ENCODE data around the gene FAM180B. TPM values are rescaled to one million over a fixed set of nuclear protein-coding genes. Genes with fewer than 3 reads are reported as not detected.

Gene FAM180B
- total and polyA plus RNA-seq, 2 of the 4 experiments (the other 2 are of a cell fraction) = not detected

DNA sequence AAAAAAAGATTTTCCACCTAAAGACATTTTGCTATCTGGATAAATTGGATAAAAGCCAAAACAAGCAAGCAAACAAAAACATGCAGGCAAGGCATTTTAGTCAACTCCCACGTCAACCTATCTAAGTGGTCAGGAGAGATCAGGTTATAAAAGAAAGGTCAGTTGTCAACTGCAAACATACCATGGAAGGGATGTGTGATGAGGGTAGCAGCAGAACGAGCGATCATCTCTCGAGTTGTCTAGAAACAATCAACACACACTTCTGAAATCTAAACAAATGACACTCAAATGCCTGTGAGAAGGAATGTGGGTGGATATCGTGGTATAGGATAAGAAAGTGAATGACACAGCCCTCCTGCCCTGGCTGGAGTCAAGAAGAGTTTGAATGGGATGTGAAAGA lies 45.0 kb downstream of the FAM180B start:
- H3K27ac ChIP-seq (ENCODE audit: insufficient read depth, low read length) = no peak overlapping the region
- no peak overlapping the region for H4K8ac ChIP-seq (ENCODE audit: low read depth in 2 of 2, low read length in 2 of 2)
- no peak overlapping the region for H3K4me3 ChIP-seq (ENCODE audit: insufficient read depth, low read depth, low read length)
- ChIA-PET CTCF (no interaction called here), POLR2A (ENCODE audit: unreplicated experiment) (no interaction called here)
- no peak overlapping the region for H4K91ac ChIP-seq (ENCODE audit: insufficient read depth, low read depth, low read length)
- no peaks in the 10 kb centered on the region for H3K9me1 ChIP-seq (ENCODE audit: insufficient read depth, low read length)
- H2BK15ac ChIP-seq (ENCODE audit: low read depth, low read length) = no peak overlapping the region
- H4K5ac ChIP-seq (ENCODE audit: low read depth, low read length) = no peak overlapping the region
- WGBS, 2 experiments (ENCODE audit: extremely low coverage in 2 of 2, insufficient read length in 1 of 2) = no CpG with 5 or more reads among the region's 5 CpGs
- dilution Hi-C loops (cut with HindIII; ENCODE audit: low sequenced_read_pairs, unreplicated experiment) (no loop called here), in situ Hi-C loops (cut with MboI; ENCODE audit: low sequenced_read_pairs) (no loop called here), intact Hi-C loops (cut with micrococcal nuclease) (no loop called here)
- H2BK20ac ChIP-seq (ENCODE audit: low read depth, low read length) = no peak overlapping the region
- TF ChIP-seq POLR2A (IDR thresholded peaks at IDR 0.05; ENCODE audit: low read depth, low read length) (no peak), CTCF (conservative IDR thresholded peaks at IDR 0.05; ENCODE audit: low read depth, low read length) (no peak), FOS (IDR thresholded peaks at IDR 0.05; ENCODE audit: low read depth, low read length) (no peak), CEBPB (IDR thresholded peaks at IDR 0.05; ENCODE audit: low read depth, low read length) (no peak), CHD1 (IDR thresholded peaks at IDR 0.05; ENCODE audit: low read depth, low read length) (no peak), MAZ (IDR thresholded peaks at IDR 0.05; ENCODE audit: borderline replicate concordance, low read depth, low read length) (no peak), RCOR1 (IDR thresholded peaks at IDR 0.05; ENCODE audit: insufficient replicate concordance, low read length) (no peak), RFX5 (IDR thresholded peaks at IDR 0.05; ENCODE audit: low read depth, low read length) (no peak), MAFK (IDR thresholded peaks at IDR 0.05; ENCODE audit: low read depth, low read length) (no peak), SMC3 (IDR thresholded peaks at IDR 0.05; ENCODE audit: low read depth, low read length) (no peak), RAD21 (IDR thresholded peaks at IDR 0.05; ENCODE audit: low read length) (no peak), BHLHE40 (IDR thresholded peaks at IDR 0.05; ENCODE audit: low read depth, low read length) (no peak)
- TF ChIP-seq, protein P1, sequence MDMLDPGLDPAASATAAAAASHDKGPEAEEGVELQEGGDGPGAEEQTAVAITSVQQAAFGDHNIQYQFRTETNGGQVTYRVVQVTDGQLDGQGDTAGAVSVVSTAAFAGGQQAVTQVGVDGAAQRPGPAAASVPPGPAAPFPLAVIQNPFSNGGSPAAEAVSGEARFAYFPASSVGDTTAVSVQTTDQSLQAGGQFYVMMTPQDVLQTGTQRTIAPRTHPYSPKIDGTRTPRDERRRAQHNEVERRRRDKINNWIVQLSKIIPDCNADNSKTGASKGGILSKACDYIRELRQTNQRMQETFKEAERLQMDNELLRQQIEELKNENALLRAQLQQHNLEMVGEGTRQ (IDR thresholded peaks at IDR 0.05; ENCODE audit: low read depth, low read length) = no peak
- TF ChIP-seq, protein P2, sequence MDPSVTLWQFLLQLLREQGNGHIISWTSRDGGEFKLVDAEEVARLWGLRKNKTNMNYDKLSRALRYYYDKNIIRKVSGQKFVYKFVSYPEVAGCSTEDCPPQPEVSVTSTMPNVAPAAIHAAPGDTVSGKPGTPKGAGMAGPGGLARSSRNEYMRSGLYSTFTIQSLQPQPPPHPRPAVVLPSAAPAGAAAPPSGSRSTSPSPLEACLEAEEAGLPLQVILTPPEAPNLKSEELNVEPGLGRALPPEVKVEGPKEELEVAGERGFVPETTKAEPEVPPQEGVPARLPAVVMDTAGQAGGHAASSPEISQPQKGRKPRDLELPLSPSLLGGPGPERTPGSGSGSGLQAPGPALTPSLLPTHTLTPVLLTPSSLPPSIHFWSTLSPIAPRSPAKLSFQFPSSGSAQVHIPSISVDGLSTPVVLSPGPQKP (IDR thresholded peaks at IDR 0.05; ENCODE audit: borderline replicate concordance, low read depth, low read length) = no peak
- no peak overlapping the region for H2AK5ac ChIP-seq (ENCODE audit: low read depth, low read length)
- H3K9ac ChIP-seq (ENCODE audit: low read depth, low read length) = no peak overlapping the region
- no peaks in the 10 kb centered on the region for H3K27me3 ChIP-seq (ENCODE audit: control insufficient read depth, insufficient read depth, low read length)
- H4K20me1 ChIP-seq (ENCODE audit: insufficient read depth, low read length) = no peaks in the 10 kb centered on the region
- H3K9me3 ChIP-seq (ENCODE audit: control insufficient read depth, insufficient read depth, low read length) = no peaks in the 10 kb centered on the region
- no peak overlapping the region for H2AFZ ChIP-seq (replicated peaks; ENCODE audit: low read length, poor library complexity)
- no peak overlapping the region for H3K56ac ChIP-seq (ENCODE audit: extremely low read depth, insufficient read depth, low read length)
- no peak overlapping the region for H3K23ac ChIP-seq (ENCODE audit: low read depth, low read length)
- ATAC-seq (ENCODE audit: low read depth) (peak; percentile 27; the same call in 1 of the 2 replicates), DNase-seq (peak; percentile 19)
- peaks cover 0 to 3% of the 10 kb centered on the region in 2 experiments; a peak in 2 of 4 replicates for H3K79me1 ChIP-seq (ENCODE audit: low read depth in 1 of 2, low read length in 2 of 2)
- H3K4me2 ChIP-seq (ENCODE audit: low read depth, low read length) = no peak overlapping the region
- no peaks in the 10 kb centered on the region for H3K4me1 ChIP-seq (ENCODE audit: control insufficient read depth, insufficient read depth, low read length)
- H3K18ac ChIP-seq (ENCODE audit: low read depth, low read length) = no peak overlapping the region
- H3K14ac ChIP-seq (replicated peaks; ENCODE audit: low read depth, low read length) = no peak overlapping the region
- no peak overlapping the region for H2BK5ac ChIP-seq (ENCODE audit: low read depth, low read length, poor library complexity, severe bottlenecking)
- no peak overlapping the region for H2AK9ac ChIP-seq (replicated peaks; ENCODE audit: low read depth, low read length, poor library complexity)
- no TSS peak for BruUV-seq (replicated peaks)
- H2BK120ac ChIP-seq (ENCODE audit: low read depth, low read length) = no peak overlapping the region
- no peak overlapping the region for H3K4ac ChIP-seq (ENCODE audit: low read depth, low read length)
- peaks cover 37% of the 10 kb centered on the region for H3K36me3 ChIP-seq (ENCODE audit: control insufficient read depth, insufficient read depth, low read length)
